ENCODE data around the gene ADISSP.

Gene ADISSP

DNA sequence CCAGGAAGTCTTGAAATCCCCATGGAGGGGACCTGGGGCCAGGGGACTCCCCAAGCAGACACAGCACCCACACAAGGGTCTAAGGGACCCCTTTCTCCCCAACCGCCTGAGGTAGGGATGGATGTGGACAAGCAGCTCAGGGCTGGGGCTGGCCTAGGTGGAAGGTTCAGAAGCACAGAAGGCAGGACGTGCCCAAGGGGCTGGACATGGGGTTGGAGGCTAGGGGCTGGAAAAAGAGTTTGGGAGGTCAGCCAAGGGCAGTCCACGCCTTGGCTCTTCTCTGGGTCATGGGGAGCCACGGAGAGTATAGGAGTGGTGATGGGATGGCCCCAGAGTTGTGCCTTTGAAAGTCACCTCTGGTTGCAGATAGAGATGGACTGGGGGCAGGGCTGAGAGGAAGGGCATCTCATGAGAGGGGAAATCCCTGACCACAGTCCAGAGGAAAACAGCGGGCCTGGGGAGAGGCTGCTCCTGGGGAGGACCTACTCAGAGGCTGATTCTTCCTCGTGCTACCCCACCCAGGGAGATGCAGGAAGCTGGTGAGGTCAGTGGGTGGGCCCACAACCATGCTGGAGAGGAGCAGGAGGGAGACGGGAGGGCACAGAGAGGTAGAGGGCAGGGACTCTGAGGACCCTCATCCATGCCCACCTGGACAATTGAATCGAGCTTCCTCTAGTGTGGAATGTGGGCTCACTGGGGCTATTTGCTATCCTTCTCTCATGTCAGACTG lies 37.6 kb downstream of the ADISSP start:
- no peak overlapping the region for H3K4me3 ChIP-seq (ENCODE audit: low read depth, low read length)
- TF ChIP-seq, protein P1, sequence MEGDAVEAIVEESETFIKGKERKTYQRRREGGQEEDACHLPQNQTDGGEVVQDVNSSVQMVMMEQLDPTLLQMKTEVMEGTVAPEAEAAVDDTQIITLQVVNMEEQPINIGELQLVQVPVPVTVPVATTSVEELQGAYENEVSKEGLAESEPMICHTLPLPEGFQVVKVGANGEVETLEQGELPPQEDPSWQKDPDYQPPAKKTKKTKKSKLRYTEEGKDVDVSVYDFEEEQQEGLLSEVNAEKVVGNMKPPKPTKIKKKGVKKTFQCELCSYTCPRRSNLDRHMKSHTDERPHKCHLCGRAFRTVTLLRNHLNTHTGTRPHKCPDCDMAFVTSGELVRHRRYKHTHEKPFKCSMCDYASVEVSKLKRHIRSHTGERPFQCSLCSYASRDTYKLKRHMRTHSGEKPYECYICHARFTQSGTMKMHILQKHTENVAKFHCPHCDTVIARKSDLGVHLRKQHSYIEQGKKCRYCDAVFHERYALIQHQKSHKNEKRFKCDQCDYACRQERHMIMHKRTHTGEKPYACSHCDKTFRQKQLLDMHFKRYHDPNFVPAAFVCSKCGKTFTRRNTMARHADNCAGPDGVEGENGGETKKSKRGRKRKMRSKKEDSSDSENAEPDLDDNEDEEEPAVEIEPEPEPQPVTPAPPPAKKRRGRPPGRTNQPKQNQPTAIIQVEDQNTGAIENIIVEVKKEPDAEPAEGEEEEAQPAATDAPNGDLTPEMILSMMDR (IDR thresholded peaks at IDR 0.05; ENCODE audit: insufficient read depth, low read depth, low read length, missing control alignments): no peak
- no peak for DNase-seq (ENCODE audit: low read depth)

DNA sequence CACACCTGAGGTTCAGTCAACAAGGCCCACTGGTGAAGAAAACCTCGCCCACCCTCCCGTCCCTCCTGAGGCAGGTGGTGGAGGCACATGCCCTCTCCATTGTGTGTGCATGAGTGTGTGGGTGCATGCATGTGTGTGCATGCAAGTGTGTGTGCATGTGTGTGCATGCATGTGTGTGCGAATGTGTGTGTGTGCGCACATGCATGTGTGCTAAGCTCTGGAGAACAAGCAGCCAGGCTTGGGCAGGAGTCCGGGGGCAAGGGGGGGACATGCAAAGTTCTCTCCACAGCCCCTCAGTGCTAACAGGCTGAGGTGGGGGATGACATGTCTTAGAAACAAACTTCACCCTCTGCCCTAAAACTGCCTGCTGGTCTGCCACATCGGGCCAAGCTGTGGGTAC lies 38.2 kb downstream of the ADISSP start:
- no peak overlapping the region for H3K4me3 ChIP-seq (ENCODE audit: low read depth, low read length)
- no peak for DNase-seq (ENCODE audit: low read depth)
- TF ChIP-seq, protein P1 (IDR thresholded peaks at IDR 0.05; ENCODE audit: insufficient read depth, low read depth, low read length, missing control alignments): no peak

DNA sequence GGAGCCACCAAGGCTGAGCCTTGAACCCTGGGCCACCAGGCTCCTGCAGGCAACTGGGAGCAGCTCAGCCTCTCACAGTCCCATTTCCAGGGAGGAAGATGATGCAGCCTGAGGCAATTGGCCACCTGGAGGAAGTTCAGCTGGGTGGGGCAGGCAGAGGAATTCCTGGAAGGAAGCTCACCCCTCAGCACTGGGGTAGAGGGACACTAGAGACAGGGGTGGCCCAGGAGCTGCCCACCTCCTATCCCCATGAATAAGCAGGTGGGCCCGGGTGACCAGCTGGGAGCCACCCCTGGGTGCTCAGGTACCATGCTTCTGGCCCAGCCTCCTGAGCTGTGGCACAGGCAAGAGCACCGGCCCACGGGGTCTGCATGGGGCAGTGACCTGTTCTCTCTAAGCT lies 38.7 kb downstream of the ADISSP start:
- TF ChIP-seq, protein P1 (IDR thresholded peaks at IDR 0.05; ENCODE audit: insufficient read depth, low read depth, low read length, missing control alignments): no peak
- no peak for DNase-seq (ENCODE audit: low read depth)
- H3K4me3 ChIP-seq (ENCODE audit: low read depth, low read length): no peak overlapping the region

DNA sequence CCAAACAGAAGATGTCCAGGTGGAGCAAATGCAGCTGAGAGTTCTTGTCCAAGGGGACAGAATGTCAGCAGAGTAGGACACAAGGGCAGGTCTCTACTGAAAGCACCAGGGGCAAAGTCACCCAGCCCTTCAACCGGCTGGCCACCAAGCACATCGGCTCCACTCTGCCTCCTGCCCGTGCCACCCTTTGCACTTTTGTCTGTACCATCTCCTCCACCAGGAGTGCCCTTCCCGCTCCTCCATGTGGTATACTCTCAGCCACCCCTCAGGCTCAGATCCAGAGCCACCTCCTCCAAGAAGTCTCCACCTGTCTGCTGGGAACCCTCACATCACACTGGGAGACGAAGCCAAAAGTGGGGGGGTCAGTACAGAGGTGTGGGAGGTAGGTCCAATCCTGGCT lies 39.2 kb downstream of the ADISSP start:
- DNase-seq (ENCODE audit: low read depth): no peak
- TF ChIP-seq, protein P1 (IDR thresholded peaks at IDR 0.05; ENCODE audit: insufficient read depth, low read depth, low read length, missing control alignments): no peak
- no peak overlapping the region for H3K4me3 ChIP-seq (ENCODE audit: low read depth, low read length)

DNA sequence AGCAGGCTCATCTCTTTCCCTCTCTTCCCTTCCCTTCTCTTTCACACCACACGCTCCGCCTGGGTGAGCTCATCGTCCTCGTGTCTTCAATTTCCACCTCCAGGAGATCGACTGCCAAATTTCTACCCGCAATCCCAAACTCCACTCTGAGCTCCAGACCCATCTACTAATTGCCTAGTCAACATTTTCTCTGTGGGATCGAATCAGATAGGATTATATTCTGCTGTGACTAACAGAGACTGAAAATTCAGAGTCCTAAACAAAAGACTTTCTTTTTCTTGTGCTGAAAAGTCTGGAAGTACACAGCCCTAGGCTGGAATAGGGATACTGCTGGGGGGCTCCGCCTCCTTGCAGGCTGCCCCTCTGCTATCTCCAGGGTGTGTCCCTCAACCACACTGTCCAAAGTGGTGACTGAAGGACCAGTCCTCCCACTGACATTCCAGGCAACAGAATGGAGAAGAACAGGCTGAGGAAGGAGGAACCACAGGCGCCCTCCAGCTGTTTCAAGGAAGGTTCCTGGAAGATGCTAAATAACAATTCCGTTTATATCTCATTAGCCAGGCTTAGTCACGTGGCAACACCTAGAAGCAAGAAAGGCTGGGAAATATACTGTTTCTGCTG lies 40.0 kb downstream of the ADISSP start:
- TF ChIP-seq, protein P1 (IDR thresholded peaks at IDR 0.05; ENCODE audit: insufficient read depth, low read depth, low read length, missing control alignments): no peak
- H3K4me3 ChIP-seq (ENCODE audit: low read depth, low read length): no peak overlapping the region
- DNase-seq (ENCODE audit: low read depth): no peak

DNA sequence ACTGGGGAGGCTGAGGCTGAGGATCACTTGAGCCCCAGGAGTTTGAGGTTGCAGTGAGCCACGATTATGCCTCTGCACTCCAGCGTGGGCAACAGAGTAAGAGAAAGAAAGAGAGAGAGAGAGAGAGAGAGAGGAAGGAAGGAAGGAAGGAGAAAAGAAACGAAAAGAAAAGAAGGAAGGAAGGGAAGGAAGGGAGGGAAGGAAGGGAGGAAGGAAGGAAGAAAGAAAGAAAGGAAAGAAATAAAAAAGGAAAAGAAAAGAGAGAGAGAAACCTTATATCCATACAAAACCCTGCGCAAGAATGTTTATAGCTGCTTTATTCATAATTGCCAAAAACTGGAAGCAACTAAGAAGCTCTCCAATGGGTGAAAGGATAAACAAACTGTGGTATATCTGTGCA lies 43.2 kb downstream of the ADISSP start:
- H3K4me3 ChIP-seq (ENCODE audit: low read depth, low read length): no peak overlapping the region
- TF ChIP-seq, protein P1 (IDR thresholded peaks at IDR 0.05; ENCODE audit: insufficient read depth, low read depth, low read length, missing control alignments): no peak
- DNase-seq (ENCODE audit: low read depth): no peak
